Adipocyte (in vitro differentiated cells): ENCODE results near the gene UCK2.
A peak's percentile ranks its signal among the peaks of the same experiment; 100 is the strongest.

ENCODE experiments used
- DNase-seq: peaks from one replicate; pipeline ENCODE4 v3.0.0-alpha.2; 2015; ENCODE audit warnings: low read depth
- H3K27me3 ChIP-seq: replicated peaks from 2 replicates; pipeline ENCODE4 v1.7.0; 2013; ENCODE audit warnings: mild to moderate bottlenecking, low read length, moderate library complexity; ENCODE audit not compliant: control insufficient read depth, insufficient read depth
- H3K36me3 ChIP-seq: 2 replicates; pipeline ENCODE4 v1.7.0; 2013; ENCODE audit warnings: low read length, mild to moderate bottlenecking, moderate library complexity; ENCODE audit not compliant: control insufficient read depth, insufficient read depth, severe bottlenecking
- H3K4me1 ChIP-seq: 2 replicates; pipeline ENCODE4 v1.7.0; 2013; ENCODE audit warnings: mild to moderate bottlenecking, low read length, moderate library complexity; ENCODE audit not compliant: control insufficient read depth, insufficient read depth
- H3K4me3 ChIP-seq: 2 replicates; pipeline ENCODE4 v1.7.0; 2013; ENCODE audit warnings: mild to moderate bottlenecking, low read length, moderate library complexity
- H3K9ac ChIP-seq: 2 replicates; pipeline ENCODE4 v1.7.0; 2013; ENCODE audit warnings: mild to moderate bottlenecking, low read length, moderate library complexity
- H3K9me3 ChIP-seq: 2 replicates; pipeline ENCODE4 v1.7.0; 2013; ENCODE audit warnings: mild to moderate bottlenecking, low read length, moderate library complexity; ENCODE audit not compliant: control insufficient read depth

The UCK2 gene

GRCh38 chr1:165949335-165950130 is 122.1 kb downstream of the UCK2 start:
- Histone ChIP-seq H3K27me3 (peaks cover 4% of the 10 kb centered on the region), H3K36me3 (no peaks in the 10 kb centered on the region), H3K4me1 (no peaks in the 10 kb centered on the region), H3K9ac (no peak overlapping the region), H3K4me3 (no peak overlapping the region), H3K9me3 (no peaks in the 10 kb centered on the region)
- DNase-seq, result peak; percentile 35

- no peaks in the 10 kb centered on the region for H3K36me3 ChIP-seq
- H3K4me3 ChIP-seq, result no peak overlapping the region
- no peaks in the 10 kb centered on the region for H3K27me3 ChIP-seq
- H3K9ac ChIP-seq, result no peak overlapping the region
- no peaks in the 10 kb centered on the region for H3K9me3 ChIP-seq
- peak; percentile 81 for DNase-seq
- no peaks in the 10 kb centered on the region for H3K4me1 ChIP-seq
These were observed 127.5 kb downstream of the UCK2 start for GRCh38 chr1:165954940-165955339.

- H3K9me3 ChIP-seq, result no peaks in the 10 kb centered on the region
These were observed 130.9 kb downstream of the UCK2 start for GRCh38 chr1:165958306-165958705.

GRCh38 chr1:165960136-165960535 is 132.7 kb downstream of the UCK2 start:
- peak; percentile 19 for DNase-seq
- no peaks in the 10 kb centered on the region for H3K27me3 ChIP-seq
- H3K9me3 ChIP-seq, result no peaks in the 10 kb centered on the region
- no peaks in the 10 kb centered on the region for H3K36me3 ChIP-seq
- H3K4me1 ChIP-seq, result no peaks in the 10 kb centered on the region
- H3K4me3 ChIP-seq, result no peak overlapping the region
- no peak overlapping the region for H3K9ac ChIP-seq

More at GRCh38 chr1:165958306-165958705, 130.9 kb downstream of the UCK2 start:
- H3K27me3 ChIP-seq, result no peaks in the 10 kb centered on the region
- H3K9ac ChIP-seq, result no peak overlapping the region
- H3K4me3 ChIP-seq, result no peak overlapping the region
- DNase-seq, result no peak
- no peaks in the 10 kb centered on the region for H3K36me3 ChIP-seq
- no peaks in the 10 kb centered on the region for H3K4me1 ChIP-seq

GRCh38 chr1:165960881-165961280 is 133.5 kb downstream of the UCK2 start:
- Histone ChIP-seq H3K9ac (no peak overlapping the region), H3K4me1 (no peaks in the 10 kb centered on the region)

More at GRCh38 chr1:165960881-165961280, 133.5 kb downstream of the UCK2 start:
- Histone ChIP-seq H3K4me3 (no peak overlapping the region), H3K36me3 (no peaks in the 10 kb centered on the region), H3K9me3 (no peaks in the 10 kb centered on the region), H3K27me3 (no peaks in the 10 kb centered on the region)
- DNase-seq, result no peak
